Activated naive CD8-positive, alpha-beta T cell treated with anti-CD3 and anti-CD28 coated beads for 36 hours (primary cell): ENCODE data around the gene MACROD2. TPM values are rescaled to one million over a fixed set of nuclear protein-coding genes. Genes with fewer than 3 reads are reported as not detected.

ENCODE experiments used
- DNase-seq: peaks from one replicate; pipeline ENCODE4 v3.0.0; 2021
- H3K27ac Mint-ChIP-seq: one replicate; pipeline ENCODE4 v1.8.0; 2022; ENCODE audit warnings: mild to moderate bottlenecking, moderate library complexity, mixed read lengths
- H3K27me3 Mint-ChIP-seq: one replicate; pipeline ENCODE4 v1.8.0; 2022; ENCODE audit warnings: mild to moderate bottlenecking, mixed read lengths
- H3K36me3 Mint-ChIP-seq: one replicate; pipeline ENCODE4 v1.8.0; 2021; ENCODE audit warnings: mild to moderate bottlenecking, mixed read lengths
- H3K4me1 Mint-ChIP-seq: one replicate; pipeline ENCODE4 v1.8.0; 2021; ENCODE audit warnings: mixed read lengths
- H3K4me3 Mint-ChIP-seq: one replicate; pipeline ENCODE4 v1.8.0; 2022; ENCODE audit warnings: mild to moderate bottlenecking, moderate library complexity, mixed read lengths
- H3K9me3 Mint-ChIP-seq: one replicate; pipeline ENCODE4 v1.8.0; 2022; ENCODE audit warnings: mixed read lengths
- total RNA-seq, 2 experiments: library from RNA; stranded (reverse); gene quantifications; one replicate each; pipeline ENCODE4 v1.2.3, GENCODE V29; 2021

The MACROD2 gene
- total RNA-seq, 2 experiments from 2014 or later: 0.12 to 0.14 TPM

GRCh38 chr20:14299831-14300230, 304.5 kb downstream of the MACROD2 start:
- Mint-ChIP-seq H3K27ac (no peak overlapping the region), H3K36me3 (no peaks in the 10 kb centered on the region), H3K4me1 (no peaks in the 10 kb centered on the region), H3K4me3 (no peak overlapping the region), H3K27me3 (no peaks in the 10 kb centered on the region), H3K9me3 (peaks cover 9% of the 10 kb centered on the region)
- no peak for DNase-seq

- Mint-ChIP-seq H3K9me3 (peaks cover 12% of the 10 kb centered on the region), H3K4me1 (no peaks in the 10 kb centered on the region), H3K4me3 (no peak overlapping the region), H3K36me3 (no peaks in the 10 kb centered on the region), H3K27me3 (no peaks in the 10 kb centered on the region), H3K27ac (no peak overlapping the region)
- DNase-seq: no peak
Measured at GRCh38 chr20:14303106-14303505, 307.8 kb downstream of the MACROD2 start.

- peaks cover 11% of the 10 kb centered on the region for H3K9me3 Mint-ChIP-seq
- no peak overlapping the region for H3K27ac Mint-ChIP-seq
- H3K4me1 Mint-ChIP-seq: no peaks in the 10 kb centered on the region
- H3K36me3 Mint-ChIP-seq: no peaks in the 10 kb centered on the region
- H3K4me3 Mint-ChIP-seq: no peak overlapping the region
- no peaks in the 10 kb centered on the region for H3K27me3 Mint-ChIP-seq
- DNase-seq: no peak
Measured at GRCh38 chr20:14303651-14304050, 308.3 kb downstream of the MACROD2 start.

- H3K4me3 Mint-ChIP-seq: no peak overlapping the region
- peaks cover 11% of the 10 kb centered on the region for H3K9me3 Mint-ChIP-seq
- no peaks in the 10 kb centered on the region for H3K4me1 Mint-ChIP-seq
- H3K36me3 Mint-ChIP-seq: no peaks in the 10 kb centered on the region
- no peak overlapping the region for H3K27ac Mint-ChIP-seq
- H3K27me3 Mint-ChIP-seq: no peaks in the 10 kb centered on the region
- DNase-seq: no peak
Measured at GRCh38 chr20:14304472-14304871, 309.2 kb downstream of the MACROD2 start.

GRCh38 chr20:14307956-14308355, 312.6 kb downstream of the MACROD2 start:
- Mint-ChIP-seq H3K27me3 (no peaks in the 10 kb centered on the region), H3K27ac (no peak overlapping the region), H3K4me3 (no peak overlapping the region), H3K4me1 (no peaks in the 10 kb centered on the region), H3K36me3 (no peaks in the 10 kb centered on the region), H3K9me3 (peaks cover 11% of the 10 kb centered on the region)
- DNase-seq: no peak

GRCh38 chr20:14310977-14311627, 315.8 kb downstream of the MACROD2 start:
- peaks cover 2% of the 10 kb centered on the region for H3K9me3 Mint-ChIP-seq
- H3K27ac Mint-ChIP-seq: no peak overlapping the region
- no peaks in the 10 kb centered on the region for H3K36me3 Mint-ChIP-seq
- DNase-seq: no peak
- H3K4me3 Mint-ChIP-seq: no peak overlapping the region
- no peaks in the 10 kb centered on the region for H3K4me1 Mint-ChIP-seq
- no peaks in the 10 kb centered on the region for H3K27me3 Mint-ChIP-seq

GRCh38 chr20:14312001-14312400, 316.7 kb downstream of the MACROD2 start:
- H3K36me3 Mint-ChIP-seq: no peaks in the 10 kb centered on the region
- no peaks in the 10 kb centered on the region for H3K4me1 Mint-ChIP-seq

GRCh38 chr20:14313341-14314020, 318.2 kb downstream of the MACROD2 start:
- Mint-ChIP-seq H3K36me3 (no peaks in the 10 kb centered on the region), H3K27ac (no peak overlapping the region), H3K4me1 (no peaks in the 10 kb centered on the region), H3K4me3 (no peak overlapping the region), H3K27me3 (no peaks in the 10 kb centered on the region), H3K9me3 (peaks cover 2% of the 10 kb centered on the region)
- DNase-seq: no peak

More at GRCh38 chr20:14312001-14312400, 316.7 kb downstream of the MACROD2 start:
- Mint-ChIP-seq H3K27me3 (no peaks in the 10 kb centered on the region), H3K4me3 (no peak overlapping the region), H3K27ac (no peak overlapping the region), H3K9me3 (peaks cover 2% of the 10 kb centered on the region)
- DNase-seq: no peak

- H3K4me3 Mint-ChIP-seq: no peak overlapping the region
- DNase-seq: no peak
- H3K27me3 Mint-ChIP-seq: no peaks in the 10 kb centered on the region
- H3K4me1 Mint-ChIP-seq: no peaks in the 10 kb centered on the region
- no peaks in the 10 kb centered on the region for H3K36me3 Mint-ChIP-seq
- H3K27ac Mint-ChIP-seq: no peak overlapping the region
- peaks cover 3% of the 10 kb centered on the region for H3K9me3 Mint-ChIP-seq
Measured at GRCh38 chr20:14319704-14320103, 324.4 kb downstream of the MACROD2 start.

GRCh38 chr20:14331646-14332045, 336.3 kb downstream of the MACROD2 start:
- no peaks in the 10 kb centered on the region for H3K4me1 Mint-ChIP-seq
- no peaks in the 10 kb centered on the region for H3K36me3 Mint-ChIP-seq
- no peak overlapping the region for H3K4me3 Mint-ChIP-seq
- no peaks in the 10 kb centered on the region for H3K9me3 Mint-ChIP-seq
- H3K27me3 Mint-ChIP-seq: no peaks in the 10 kb centered on the region
- H3K27ac Mint-ChIP-seq: no peak overlapping the region
- DNase-seq: no peak

GRCh38 chr20:14332866-14333265, 337.6 kb downstream of the MACROD2 start:
- H3K4me3 Mint-ChIP-seq: no peak overlapping the region
- no peak overlapping the region for H3K27ac Mint-ChIP-seq
- H3K27me3 Mint-ChIP-seq: peaks cover 7% of the 10 kb centered on the region
- H3K36me3 Mint-ChIP-seq: no peaks in the 10 kb centered on the region
- no peak for DNase-seq
- no peaks in the 10 kb centered on the region for H3K9me3 Mint-ChIP-seq
- no peaks in the 10 kb centered on the region for H3K4me1 Mint-ChIP-seq

- Mint-ChIP-seq H3K4me3 (no peak overlapping the region), H3K36me3 (no peaks in the 10 kb centered on the region), H3K4me1 (no peaks in the 10 kb centered on the region), H3K27ac (no peak overlapping the region), H3K9me3 (no peaks in the 10 kb centered on the region), H3K27me3 (peaks cover 7% of the 10 kb centered on the region)
- DNase-seq: no peak
Measured at GRCh38 chr20:14333721-14334120, 338.4 kb downstream of the MACROD2 start.

- Mint-ChIP-seq H3K27me3 (peaks cover 7% of the 10 kb centered on the region), H3K4me1 (no peaks in the 10 kb centered on the region)
Measured at GRCh38 chr20:14334306-14334930, 339.1 kb downstream of the MACROD2 start.

GRCh38 chr20:14335052-14335451, 339.7 kb downstream of the MACROD2 start:
- Mint-ChIP-seq H3K4me1 (no peaks in the 10 kb centered on the region), H3K36me3 (no peaks in the 10 kb centered on the region), H3K27me3 (peaks cover 7% of the 10 kb centered on the region), H3K4me3 (no peak overlapping the region), H3K27ac (no peak overlapping the region), H3K9me3 (no peaks in the 10 kb centered on the region)
- DNase-seq: no peak

More at GRCh38 chr20:14334306-14334930, 339.1 kb downstream of the MACROD2 start:
- H3K36me3 Mint-ChIP-seq: no peaks in the 10 kb centered on the region
- DNase-seq: no peak
- H3K9me3 Mint-ChIP-seq: no peaks in the 10 kb centered on the region
- H3K4me3 Mint-ChIP-seq: no peak overlapping the region
- H3K27ac Mint-ChIP-seq: no peak overlapping the region

GRCh38 chr20:14336686-14337085, 341.4 kb downstream of the MACROD2 start:
- Mint-ChIP-seq H3K4me3 (no peak overlapping the region), H3K27me3 (peaks cover 7% of the 10 kb centered on the region), H3K9me3 (peaks cover 2% of the 10 kb centered on the region), H3K4me1 (no peaks in the 10 kb centered on the region), H3K27ac (no peak overlapping the region), H3K36me3 (no peaks in the 10 kb centered on the region)
- DNase-seq: no peak
